GM19372 (cell line): ENCODE data around the gene RAD9A.
A peak's percentile ranks its signal among the peaks of the same experiment; 100 is the strongest.
"Not testable (repeated sequence)": the region's sequence is repeated elsewhere in the genome, so short reads cannot be mapped to it uniquely, and the experiment has no call there.

Source experiments
- ATAC-seq: cut with Tn5 transposase; IDR thresholded peaks from one replicate; pipeline ENCODE4 v1.9.1; 2021; ENCODE audit warnings: mild to moderate bottlenecking, low read depth, moderate library complexity; ENCODE audit not compliant: unreplicated experiment

RAD9A gene

DNA sequence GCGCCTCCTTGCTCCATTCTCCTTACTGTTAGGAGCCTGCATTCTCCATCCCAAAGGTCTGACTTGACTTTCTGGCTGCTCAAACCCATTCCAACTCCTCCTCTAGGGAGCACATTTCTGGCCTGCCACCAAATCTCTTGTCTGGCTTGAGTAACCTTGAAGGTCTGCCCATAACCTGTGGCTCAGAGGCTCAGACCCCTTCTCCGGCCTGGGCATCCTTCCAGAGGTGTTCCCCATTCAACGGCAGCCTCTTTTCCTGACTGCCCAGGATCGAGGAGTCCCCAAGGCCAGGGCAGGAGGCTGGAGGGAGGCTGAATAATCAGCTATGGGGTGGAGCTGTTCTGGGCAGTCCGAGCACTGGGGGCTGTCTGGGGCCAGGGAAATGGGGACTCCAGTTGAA is 2.2 kb downstream of the RAD9A start:
- ATAC-seq, result no peak

DNA sequence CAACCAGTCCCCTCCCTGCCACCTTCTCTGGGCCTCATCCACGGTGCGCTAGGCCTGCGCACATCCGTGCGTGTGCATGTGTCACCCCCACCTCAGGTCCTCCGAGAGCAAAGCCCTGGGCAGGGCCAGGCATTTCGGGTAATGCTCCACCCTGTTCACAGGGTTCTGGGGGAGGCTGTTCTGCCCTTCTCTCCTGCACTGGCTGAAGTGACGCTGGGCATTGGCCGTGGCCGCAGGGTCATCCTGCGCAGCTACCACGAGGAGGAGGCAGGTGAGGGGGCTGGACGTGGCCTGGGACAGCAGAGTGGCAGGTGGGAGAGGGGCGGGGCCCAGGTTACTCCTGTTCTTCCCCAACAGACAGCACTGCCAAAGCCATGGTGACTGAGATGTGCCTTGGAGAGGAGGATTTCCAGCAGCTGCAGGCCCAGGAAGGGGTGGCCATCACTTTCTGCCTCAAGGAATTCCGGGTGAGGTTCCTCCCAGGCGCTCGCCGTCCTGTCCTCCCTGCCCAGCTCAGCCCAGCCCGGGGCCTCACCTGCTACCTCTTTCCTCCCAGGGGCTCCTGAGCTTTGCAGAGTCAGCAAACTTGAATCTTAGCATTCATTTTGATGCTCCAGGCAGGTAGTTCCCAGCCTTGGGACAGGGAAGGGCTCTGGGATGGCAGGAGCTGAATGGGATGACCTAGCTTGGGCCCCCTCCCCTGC is 3.9 kb downstream of the RAD9A start:
- ATAC-seq, result no peak

GRCh38 chr11:67396259-67396581 is 4.4 kb downstream of the RAD9A start:
- no peak for ATAC-seq

DNA sequence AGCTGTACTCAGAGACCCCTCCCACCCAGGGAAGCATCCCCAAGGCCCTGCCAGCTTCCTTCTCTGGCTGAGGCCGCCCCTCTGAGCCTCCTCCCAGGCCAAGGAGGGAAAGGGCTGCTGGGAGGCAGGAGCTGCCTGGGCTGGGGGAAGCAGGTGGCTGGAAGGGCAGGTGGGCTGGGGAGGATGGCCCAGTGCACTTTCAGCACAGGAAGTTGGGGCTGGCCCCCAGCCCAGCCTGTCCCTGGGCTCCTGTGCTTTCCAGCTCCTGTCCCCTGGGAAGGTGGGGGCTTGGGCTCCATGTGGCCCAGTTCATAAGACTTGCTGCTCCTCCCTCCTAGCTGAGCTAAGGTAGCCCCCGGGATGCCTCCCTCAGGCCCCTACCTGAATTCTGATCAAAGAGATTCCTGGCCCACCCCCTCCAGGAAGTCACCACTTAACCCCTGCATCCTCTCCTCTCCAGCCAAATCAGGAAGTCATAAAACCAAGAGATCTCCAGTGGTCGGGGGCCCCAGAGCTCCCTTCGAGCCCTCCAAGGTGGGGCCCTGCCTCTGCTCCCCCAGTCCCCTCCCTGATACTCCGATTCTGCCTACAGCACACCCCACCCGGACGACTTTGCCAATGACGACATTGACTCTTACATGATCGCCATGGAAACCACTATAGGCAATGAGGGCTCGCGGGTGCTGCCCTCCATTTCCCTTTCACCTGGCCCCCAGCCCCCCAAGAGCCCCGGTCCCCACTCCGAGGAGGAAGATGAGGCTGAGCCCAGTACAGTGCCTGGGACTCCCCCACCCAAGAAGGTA is 5.0 kb downstream of the RAD9A start:
- no peak for ATAC-seq

DNA sequence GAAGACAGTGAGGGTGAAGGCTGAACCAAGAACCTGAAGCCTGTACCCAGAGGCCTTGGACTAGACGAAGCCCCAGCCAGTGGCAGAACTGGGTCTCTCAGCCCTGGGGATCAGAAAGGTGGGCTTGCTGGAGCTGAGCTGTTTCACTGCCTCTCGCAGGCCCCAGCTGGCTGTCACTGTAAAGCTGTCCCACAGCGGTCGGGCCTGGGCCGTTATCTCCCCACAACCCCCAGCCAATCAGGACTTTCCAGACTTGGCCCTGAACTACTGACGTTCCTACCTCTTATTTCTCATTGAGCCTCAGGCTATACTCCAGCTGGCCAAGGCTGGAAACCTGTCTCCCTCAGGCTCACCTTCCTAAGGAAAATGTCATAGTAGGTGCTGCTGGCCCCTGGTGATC is 5.8 kb downstream of the RAD9A start:
- no peak for ATAC-seq

DNA sequence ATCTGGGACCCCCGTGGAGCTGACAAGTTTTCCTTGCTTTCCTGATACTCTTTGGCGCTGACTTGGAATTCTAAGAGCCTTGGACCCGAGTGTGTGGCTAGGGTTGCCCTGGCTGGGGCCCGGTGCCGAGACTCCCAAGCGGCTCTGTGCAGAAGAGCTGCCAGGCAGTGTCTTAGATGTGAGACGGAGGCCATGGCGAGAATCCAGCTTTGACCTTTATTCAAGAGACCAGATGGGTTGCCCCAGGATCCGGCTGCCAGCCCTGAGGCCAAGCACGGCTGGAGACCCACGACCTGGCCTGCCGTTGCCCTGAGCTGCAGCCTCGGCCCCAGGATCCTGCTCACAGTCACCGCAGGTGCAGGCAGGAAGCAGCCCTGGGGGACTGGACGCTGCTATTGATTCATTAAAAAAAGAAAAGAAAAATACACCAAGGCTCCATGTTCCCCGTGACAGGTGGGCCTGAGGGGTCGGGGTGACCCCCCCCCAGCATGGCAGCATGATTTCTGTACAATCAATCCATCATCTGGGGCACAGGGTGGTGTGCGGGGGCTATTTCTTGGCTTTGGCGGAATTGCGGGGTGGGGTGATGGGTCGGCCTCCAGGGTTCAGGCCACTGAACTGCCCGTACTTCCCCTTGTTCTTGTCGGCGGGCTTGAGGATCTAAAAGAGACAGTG is 6.3 kb downstream of the RAD9A start:
- ATAC-seq, result no peak

GRCh38 chr11:67398661-67399563 is 7.1 kb downstream of the RAD9A start:
- no peak for ATAC-seq

- no peak for ATAC-seq
Observed at GRCh38 chr11:67400251-67400941, 8.6 kb downstream of the RAD9A start.

GRCh38 chr11:67400942-67401494 is 9.2 kb downstream of the RAD9A start:
- ATAC-seq, result peak; percentile 6

DNA sequence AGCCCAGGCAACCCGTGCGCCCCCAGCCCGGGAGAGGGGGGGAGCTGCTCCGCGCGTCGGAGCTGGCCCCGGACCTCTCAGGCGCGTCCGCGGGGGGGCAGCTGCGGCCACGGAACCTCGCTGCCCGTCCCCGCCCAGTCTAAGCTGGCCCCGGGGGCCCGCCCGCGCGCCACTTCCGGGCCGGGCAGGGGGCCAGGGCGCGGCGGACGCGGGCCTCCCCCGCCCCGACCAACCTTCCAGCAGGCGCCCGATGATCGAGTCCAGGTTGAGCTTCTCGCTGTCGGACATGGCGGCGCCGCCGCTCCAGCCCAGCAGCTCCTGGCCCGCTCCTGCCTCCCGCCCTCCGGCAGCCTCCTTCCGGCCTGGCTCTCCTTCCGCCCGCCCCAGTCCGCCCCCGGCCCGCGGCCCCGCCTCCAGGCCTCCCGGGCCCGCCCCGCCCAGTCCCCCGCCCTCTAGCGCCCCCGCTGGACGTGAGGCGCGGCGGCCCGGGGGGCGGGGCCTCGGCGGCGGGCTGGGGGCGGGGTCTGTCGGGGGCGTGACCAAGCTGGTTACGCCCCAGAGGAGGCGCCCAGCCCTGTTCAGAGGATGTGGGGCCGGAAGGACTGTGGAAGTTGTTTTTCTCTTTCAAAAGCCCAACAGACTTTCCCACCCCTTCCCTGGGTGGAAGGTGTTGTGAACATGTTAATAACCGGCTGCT is 9.9 kb downstream of the RAD9A start, which contains the start of gene PPP1CA:
Gene PPP1CA, minus strand, starts transcription at position 364 of the 697 bp plus-strand sequence. Its CDS starts 76 bp downstream, at position 288.
- peak; percentile 69 for ATAC-seq

- not testable (repeated sequence) for ATAC-seq
Observed at GRCh38 chr11:67402192-67402839, 10.5 kb downstream of the RAD9A start.

DNA sequence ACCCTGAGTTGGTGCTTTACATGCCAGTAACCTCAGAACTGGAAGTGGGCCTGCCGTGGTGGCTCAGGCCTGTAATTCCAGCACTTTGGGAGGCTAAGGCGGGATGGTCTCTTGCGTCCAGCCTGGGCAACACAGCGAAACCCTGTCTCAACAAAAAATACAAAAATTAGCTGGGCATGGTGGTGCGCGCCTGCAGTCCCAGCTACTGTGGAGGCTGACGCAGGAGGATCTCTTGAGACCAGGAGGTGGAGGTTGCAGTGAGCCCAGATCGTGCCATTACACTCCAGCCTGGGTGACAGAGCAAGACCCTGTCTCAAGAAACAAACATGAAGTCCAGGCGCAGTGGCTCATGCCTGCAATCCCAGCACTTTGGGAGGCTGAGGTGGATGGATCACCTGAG is 11.3 kb downstream of the RAD9A start:
- not testable (repeated sequence) for ATAC-seq

DNA sequence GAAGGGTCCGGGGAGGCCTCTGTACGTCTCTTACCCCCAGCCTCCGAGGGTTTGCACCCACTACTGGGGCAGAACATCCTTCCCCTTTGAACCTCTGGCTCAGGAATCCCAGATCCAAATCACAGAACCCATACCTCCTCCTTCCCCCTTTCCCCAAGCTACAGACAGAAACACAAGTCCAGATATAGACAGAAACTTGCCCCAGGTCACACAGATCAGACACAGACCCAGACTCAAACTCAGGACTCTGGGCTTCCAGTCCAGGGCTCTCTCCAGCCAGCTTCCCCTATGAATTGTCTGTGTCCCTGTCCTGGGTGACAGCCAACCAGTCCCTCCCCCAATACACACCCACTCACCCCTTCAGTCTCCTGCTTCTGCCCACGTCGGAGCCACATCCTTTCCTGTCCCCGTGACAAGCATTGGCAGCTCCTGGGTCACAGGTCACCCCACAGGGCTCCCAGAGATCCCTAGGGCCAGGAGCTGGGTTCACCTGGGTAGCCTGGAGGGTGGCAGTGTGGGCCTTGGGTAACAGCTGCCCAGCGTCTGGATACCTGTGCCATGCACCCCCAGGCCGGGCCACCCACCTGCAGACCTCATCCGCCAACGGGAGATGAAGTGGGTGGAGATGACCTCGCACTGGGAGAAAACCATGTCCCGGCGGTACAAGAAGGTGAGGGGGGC is 12.9 kb downstream of the RAD9A start:
- no peak for ATAC-seq

DNA sequence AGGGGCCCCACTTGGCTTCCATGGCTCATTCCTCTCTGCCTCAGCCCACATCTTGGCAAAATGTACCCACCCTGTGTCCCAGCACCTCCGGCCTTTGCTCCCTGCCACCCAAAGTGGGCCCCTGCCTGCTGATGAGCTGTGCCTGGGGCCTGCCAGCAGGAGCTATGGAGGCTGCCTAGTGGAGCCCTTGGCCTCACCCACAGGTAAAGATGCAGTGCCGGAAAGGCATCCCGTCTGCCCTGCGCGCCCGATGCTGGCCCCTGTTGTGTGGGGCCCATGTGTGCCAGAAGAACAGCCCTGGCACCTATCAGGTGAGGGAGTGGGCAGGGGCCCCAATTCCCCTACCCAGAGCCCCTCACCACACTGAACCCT is 13.4 kb downstream of the RAD9A start:
- no peak for ATAC-seq

DNA sequence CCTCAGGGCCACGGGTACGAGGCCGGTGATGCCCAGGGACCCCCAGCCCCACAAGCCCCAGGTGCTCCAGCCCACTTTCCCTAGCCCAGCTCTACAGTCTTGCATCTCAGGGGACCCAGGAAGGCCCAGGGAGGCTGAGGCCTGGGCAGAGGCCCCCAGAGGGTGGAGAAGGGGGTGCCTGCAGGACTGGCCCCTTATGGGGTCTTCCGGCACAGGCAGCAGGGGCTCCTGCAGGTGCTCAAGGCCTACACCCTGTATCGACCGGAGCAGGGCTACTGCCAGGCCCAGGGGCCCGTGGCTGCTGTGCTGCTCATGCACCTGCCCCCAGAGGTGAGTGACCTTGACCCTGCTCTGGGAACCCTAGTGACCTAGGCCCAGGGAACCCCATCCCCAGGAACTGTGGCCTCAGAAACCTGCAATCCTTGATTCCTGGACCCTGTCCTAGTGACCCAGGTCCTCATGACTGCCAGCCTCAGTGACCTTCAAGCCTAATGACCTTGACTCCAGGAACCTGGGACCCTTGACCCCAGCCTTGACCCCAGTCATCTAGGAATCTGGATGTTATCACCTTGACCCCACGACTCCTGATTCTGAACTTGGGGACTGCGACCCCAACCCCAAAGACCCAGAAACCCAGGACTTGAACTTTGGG is 14.0 kb downstream of the RAD9A start:
- no peak for ATAC-seq

DNA sequence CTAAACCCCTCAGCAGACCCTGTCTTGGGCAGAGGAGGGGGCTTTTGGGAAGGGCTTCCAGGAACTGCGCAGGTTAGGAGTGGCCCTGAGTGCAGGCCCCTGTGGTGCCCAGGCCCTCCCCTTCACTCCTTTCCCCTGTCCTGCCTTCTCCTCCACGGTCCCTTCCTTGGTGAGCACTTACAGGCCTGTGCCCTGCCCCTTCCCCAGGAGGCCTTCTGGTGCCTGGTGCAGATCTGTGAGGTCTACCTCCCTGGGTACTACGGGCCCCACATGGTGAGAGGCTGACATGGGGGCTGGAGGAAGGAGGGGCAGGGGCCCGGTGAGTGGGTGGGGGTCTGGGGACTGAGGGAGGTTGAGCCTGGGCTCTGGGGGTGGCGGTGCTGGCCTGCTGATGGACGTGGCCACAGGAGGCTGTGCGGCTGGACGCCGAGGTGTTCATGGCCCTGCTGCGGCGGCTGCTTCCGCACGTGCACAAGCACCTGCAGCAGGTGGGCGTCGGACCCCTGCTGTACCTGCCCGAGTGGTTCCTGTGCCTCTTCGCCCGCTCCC is 14.7 kb downstream of the RAD9A start:
- ATAC-seq, result no peak

- no peak for ATAC-seq
Observed at GRCh38 chr11:67406969-67407687, 15.3 kb downstream of the RAD9A start.
